Urinary bladder (tissue), 4 donors: ENCODE data around the gene PBX1. TPM values are rescaled to one million over a fixed set of nuclear protein-coding genes. Genes with fewer than 3 reads are reported as not detected.
"Not testable (repeated sequence)": the region's sequence is repeated elsewhere in the genome, so short reads cannot be mapped to it uniquely, and the experiment has no call there.

Experiments used
- DNase-seq: peaks from one replicate; pipeline ENCODE4 v3.0.0-alpha.2; 2015; ENCODE audit errors: extremely low spot score
- H3K27ac ChIP-seq: one replicate; pipeline ENCODE4 v1.5.1; 2013; ENCODE audit warnings: low read depth, mild to moderate bottlenecking, moderate library complexity
- H3K36me3 ChIP-seq: one replicate; pipeline ENCODE4 v1.6.1; 2013; ENCODE audit warnings: mild to moderate bottlenecking, moderate library complexity; ENCODE audit not compliant: insufficient read depth
- H3K4me1 ChIP-seq: one replicate; pipeline ENCODE4 v1.6.1; 2013; ENCODE audit warnings: mild to moderate bottlenecking, moderate library complexity; ENCODE audit not compliant: insufficient read depth
- H3K4me3 ChIP-seq: one replicate; pipeline ENCODE4 v1.5.1; 2013; ENCODE audit warnings: low read depth, low read length
- WGBS: extraction: QIAGEN DNeasy Blood & Tissue Kit; methylation state at CpG from one replicate; pipeline ENCODE4 v1.1.7; 2013; 5-methylcytosine and 5-hydroxymethylcytosine counted together
- polyA plus RNA-seq: library from polyadenylated mRNA; stranded (reverse); fragments of 200-250 nt; gene quantifications from one replicate; pipeline ENCODE4 v1.2.3, GENCODE V29; 2013
- total RNA-seq: library from RNA; depleted of rRNA; stranded (reverse); fragments of >200 nt; gene quantifications from one replicate; pipeline ENCODE4 v1.2.3, GENCODE V29; 2014
- donor health status: healthy with polysubstance abuse.
- donor health status: healthy.

PBX1 gene
- total and polyA plus RNA-seq, 2 donors: 67.8 to 241 TPM

- no peak overlapping the region for H3K4me3 ChIP-seq
- WGBS: 27% methylated on average over 3 of the region's 3 CpGs
- no peak for DNase-seq
Observed at GRCh38 chr1:164589408-164589807, 30.4 kb downstream of the PBX1 start.

DNA sequence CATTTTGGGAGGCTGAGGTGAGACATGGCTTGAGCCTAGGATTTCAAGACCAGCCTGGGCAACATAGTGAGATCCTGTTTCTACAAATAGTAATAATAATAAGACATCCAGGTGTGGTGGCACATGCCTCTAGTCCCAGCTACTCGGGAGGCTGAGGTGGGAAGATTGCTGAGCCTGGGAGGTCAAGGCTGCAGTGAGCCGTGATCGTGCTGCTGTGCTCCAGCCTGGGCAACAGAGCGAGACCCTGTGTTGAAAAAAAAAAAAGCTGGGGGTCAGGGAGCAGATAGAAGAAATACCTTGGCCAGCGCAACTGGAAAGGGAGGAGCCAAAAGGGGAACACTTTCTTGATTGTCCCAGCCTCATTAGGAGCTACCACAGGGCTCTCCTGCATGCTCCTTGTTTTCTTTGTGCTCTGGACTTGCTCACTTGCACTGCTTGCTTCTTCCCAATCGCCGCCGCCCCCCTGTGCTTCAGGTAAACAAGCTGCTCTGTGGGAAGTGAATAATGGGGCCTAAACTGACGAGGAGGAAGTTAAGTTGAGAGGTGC, 31.1 kb downstream of the PBX1 start:
- H3K27ac ChIP-seq: no peak overlapping the region
- H3K4me1 ChIP-seq: peaks cover 7% of the 10 kb centered on the region
- H3K4me3 ChIP-seq: no peak overlapping the region
- no peak for DNase-seq
- WGBS: 61% methylated on average over 9 of the region's 9 CpGs
- no peaks in the 10 kb centered on the region for H3K36me3 ChIP-seq

More at GRCh38 chr1:164589408-164589807, 30.4 kb downstream of the PBX1 start:
- Histone ChIP-seq H3K36me3 (no peaks in the 10 kb centered on the region), H3K27ac (peak overlapping the region; percentile 27), H3K4me1 (peaks cover 7% of the 10 kb centered on the region)

GRCh38 chr1:164590592-164590991, 31.6 kb downstream of the PBX1 start:
- peaks cover 7% of the 10 kb centered on the region for H3K4me1 ChIP-seq

GRCh38 chr1:164591858-164592257, 32.9 kb downstream of the PBX1 start:
- H3K27ac ChIP-seq: peak overlapping the region; percentile 34
- DNase-seq: no peak
- H3K36me3 ChIP-seq: no peaks in the 10 kb centered on the region
- no peak overlapping the region for H3K4me3 ChIP-seq
- 33% methylated on average over 1 of the region's 1 CpG for WGBS
- peaks cover 7% of the 10 kb centered on the region for H3K4me1 ChIP-seq

More at GRCh38 chr1:164590592-164590991, 31.6 kb downstream of the PBX1 start:
- Histone ChIP-seq H3K4me3 (no peak overlapping the region), H3K36me3 (no peaks in the 10 kb centered on the region), H3K27ac (no peak overlapping the region)
- no peak for DNase-seq
- 72% methylated on average over 5 of the region's 5 CpGs for WGBS

- Histone ChIP-seq H3K4me3 (no peak overlapping the region), H3K36me3 (no peaks in the 10 kb centered on the region), H3K27ac (no peak overlapping the region), H3K4me1 (peaks cover 7% of the 10 kb centered on the region)
- WGBS: 89% methylated on average over 5 of the region's 5 CpGs
- no peak for DNase-seq
Observed at GRCh38 chr1:164592634-164593033, 33.6 kb downstream of the PBX1 start.

DNA sequence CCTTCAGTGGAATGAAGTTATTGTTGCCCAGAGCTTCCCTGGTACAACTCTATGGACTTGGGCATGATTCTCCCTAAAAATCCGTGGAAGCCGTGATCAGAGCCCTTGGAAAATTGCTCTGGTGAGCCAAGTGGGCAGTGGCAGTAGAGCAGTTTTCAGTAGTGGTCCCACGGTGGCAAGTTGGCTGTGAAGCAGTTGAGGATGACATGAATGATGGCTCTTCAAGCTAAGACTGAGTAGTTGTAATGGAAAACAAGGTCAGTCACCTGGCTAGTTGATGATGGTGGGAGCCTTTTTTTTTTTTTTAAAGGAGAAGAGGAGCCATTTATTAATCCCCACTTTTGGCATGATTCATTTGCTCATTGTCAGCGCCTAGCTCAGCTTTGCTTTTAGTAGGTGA, 36.2 kb downstream of the PBX1 start:
- WGBS: 61% methylated on average over 4 of the region's 4 CpGs
- DNase-seq: no peak
- Histone ChIP-seq H3K36me3 (no peaks in the 10 kb centered on the region), H3K4me3 (no peak overlapping the region), H3K27ac (no peak overlapping the region), H3K4me1 (peaks cover 2% of the 10 kb centered on the region)

GRCh38 chr1:164596172-164596571, 37.2 kb downstream of the PBX1 start:
- Histone ChIP-seq H3K4me1 (peaks cover 2% of the 10 kb centered on the region), H3K36me3 (no peaks in the 10 kb centered on the region), H3K4me3 (no peak overlapping the region), H3K27ac (no peak overlapping the region)
- WGBS: 73% methylated on average over 1 of the region's 1 CpG
- DNase-seq: no peak

- no peak overlapping the region for H3K4me3 ChIP-seq
- WGBS: 82% methylated on average over 6 of the region's 6 CpGs
- H3K36me3 ChIP-seq: no peaks in the 10 kb centered on the region
- peaks cover 2% of the 10 kb centered on the region for H3K4me1 ChIP-seq
- H3K27ac ChIP-seq: no peak overlapping the region
- no peak for DNase-seq
Observed at GRCh38 chr1:164598719-164599118, 39.7 kb downstream of the PBX1 start.

GRCh38 chr1:164599272-164599671, 40.3 kb downstream of the PBX1 start:
- Histone ChIP-seq H3K27ac (peak overlapping the region; percentile 29), H3K4me3 (no peak overlapping the region), H3K36me3 (no peaks in the 10 kb centered on the region), H3K4me1 (peaks cover 2% of the 10 kb centered on the region)
- DNase-seq: no peak
- 68% methylated on average over 5 of the region's 5 CpGs for WGBS

GRCh38 chr1:164601399-164602100, 42.6 kb downstream of the PBX1 start:
- WGBS: 53% methylated on average over 5 of the region's 5 CpGs
- Histone ChIP-seq H3K4me3 (no peak overlapping the region), H3K4me1 (peaks cover 2% of the 10 kb centered on the region), H3K36me3 (no peaks in the 10 kb centered on the region), H3K27ac (peak overlapping the region; percentile 60)
- no peak for DNase-seq

- WGBS: 30% methylated on average over 4 of the region's 4 CpGs
- peak; percentile 80 for DNase-seq
Observed at GRCh38 chr1:164602101-164602422, 43.1 kb downstream of the PBX1 start.

DNA sequence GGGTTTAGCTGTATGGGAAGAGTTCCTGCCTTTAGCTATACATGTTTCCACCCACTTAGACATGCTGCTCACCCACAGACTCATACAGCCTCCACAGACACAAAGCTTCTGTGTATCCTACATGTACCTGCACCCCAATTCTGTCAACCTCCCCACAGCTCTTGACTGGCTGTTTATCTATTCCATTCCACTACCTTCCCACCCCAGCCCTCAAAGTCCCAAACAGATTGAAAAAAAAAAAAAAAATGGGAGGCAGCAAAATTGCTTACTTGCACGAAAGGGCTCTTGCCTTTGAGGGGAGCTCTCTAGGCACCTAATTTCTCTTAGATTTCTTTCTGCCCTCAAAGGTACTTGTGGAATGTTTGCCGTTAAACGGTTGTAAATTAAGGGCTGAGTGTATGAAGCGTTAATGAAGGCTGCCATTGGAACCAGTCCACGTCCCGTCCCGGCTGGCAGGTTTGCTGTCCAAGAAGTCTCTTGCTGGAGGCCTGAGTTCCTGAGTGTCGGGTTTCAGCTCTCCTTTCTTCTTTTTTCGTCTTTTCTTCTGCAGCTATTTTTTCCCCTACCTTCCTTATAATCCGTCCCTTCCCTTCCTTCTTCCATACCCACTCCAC, 43.6 kb downstream of the PBX1 start:
- DNase-seq: no peak
- 9% methylated on average over 10 of the region's 10 CpGs for WGBS
- Histone ChIP-seq H3K4me3 (no peak overlapping the region), H3K27ac (peak overlapping the region; percentile 52), H3K4me1 (peaks cover 2% of the 10 kb centered on the region), H3K36me3 (no peaks in the 10 kb centered on the region)

More at GRCh38 chr1:164602101-164602422, 43.1 kb downstream of the PBX1 start:
- no peak overlapping the region for H3K4me3 ChIP-seq
- peak overlapping the region; percentile 60 for H3K27ac ChIP-seq
- H3K36me3 ChIP-seq: no peaks in the 10 kb centered on the region
- peaks cover 2% of the 10 kb centered on the region for H3K4me1 ChIP-seq

- not testable (repeated sequence) for DNase-seq, H3K27ac ChIP-seq, H3K4me1 ChIP-seq, H3K36me3 ChIP-seq, H3K4me3 ChIP-seq
- 85% methylated on average over 4 of the region's 4 CpGs for WGBS
Observed at GRCh38 chr1:164603805-164604204, 44.8 kb downstream of the PBX1 start.

DNA sequence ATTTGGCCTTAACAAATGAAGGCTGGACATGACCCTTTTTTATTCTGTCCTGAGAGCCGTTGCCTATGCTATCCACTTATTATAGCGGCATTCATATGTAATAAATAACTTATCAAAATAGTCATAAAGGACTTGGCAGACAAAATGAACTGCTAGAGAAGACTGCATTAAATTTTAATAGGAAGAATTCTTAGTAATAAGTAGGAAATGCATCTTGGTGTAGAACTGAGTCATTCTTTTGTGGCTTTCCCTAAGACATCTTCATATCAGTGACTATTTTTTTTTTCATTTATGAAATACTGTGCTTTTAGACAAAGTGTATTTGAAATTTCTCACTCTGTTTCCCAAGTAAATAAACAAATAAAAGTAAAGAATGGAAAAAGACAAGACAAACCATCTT, 45.6 kb downstream of the PBX1 start:
- no peaks in the 10 kb centered on the region for H3K36me3 ChIP-seq
- H3K27ac ChIP-seq: no peak overlapping the region
- DNase-seq: no peak
- WGBS: 34% methylated on average over 2 of the region's 2 CpGs
- no peak overlapping the region for H3K4me3 ChIP-seq
- H3K4me1 ChIP-seq: no peaks in the 10 kb centered on the region
